Activated CD8-positive, alpha-beta T cell treated with anti-CD3 and anti-CD28 coated beads for 36 hours (primary cell): Measurements from ENCODE around the gene LYPD6. TPM values are rescaled to one million over a fixed set of nuclear protein-coding genes. Genes with fewer than 3 reads are reported as not detected.

ENCODE experiments used
- ATAC-seq: fragments of 200-7000 bp; cut with Tn5 transposase; one replicate; pipeline ENCODE4 v1.10.0; 2021; ENCODE audit warnings: mild to moderate bottlenecking, moderate library complexity
- CTCF ChIA-PET: fragments of 350-600 bp; sonication (Branson Sonifier 250); formaldehyde crosslinking; loops from one replicate; lab custom pipeline; 2021; ENCODE audit warnings: antibody characterized with exemption; lab: Charles Lee
- POLR2A ChIA-PET: fragments of 350-600 bp; sonication (Branson Sonifier 250); formaldehyde crosslinking; loops from one replicate; lab custom pipeline; 2021; ENCODE audit warnings: antibody characterized with exemption; lab: Charles Lee
- DNase-seq: peaks from one replicate; pipeline ENCODE4 v3.0.0-alpha.2; 2020
- H3K27ac Mint-ChIP-seq: one replicate; pipeline ENCODE4 v1.8.0; 2021; ENCODE audit warnings: mild to moderate bottlenecking, mixed read lengths
- H3K27me3 Mint-ChIP-seq: one replicate; pipeline ENCODE4 v1.8.0; 2021; ENCODE audit warnings: mixed read lengths
- H3K36me3 Mint-ChIP-seq: one replicate; pipeline ENCODE4 v1.8.0; 2021; ENCODE audit warnings: low read depth, mixed read lengths
- H3K4me1 Mint-ChIP-seq: one replicate; pipeline ENCODE4 v1.8.0; 2021; ENCODE audit warnings: low read depth, mixed read lengths
- H3K4me3 Mint-ChIP-seq: one replicate; pipeline ENCODE4 v1.8.0; 2021; ENCODE audit warnings: mild to moderate bottlenecking, moderate library complexity, mixed read lengths
- H3K9me3 Mint-ChIP-seq: one replicate; pipeline ENCODE4 v1.8.0; 2021; ENCODE audit warnings: mixed read lengths
- CTCF ChIP-seq: fragments of 200-600 bp; IDR thresholded peaks from one replicate; pipeline ENCODE4 v1.8.0; 2022; ENCODE audit warnings: antibody characterized with exemption, mild to moderate bottlenecking
- intact Hi-C: fragments of 100-400 bp; cut with micrococcal nuclease; formaldehyde crosslinking; loops from one replicate; pipeline ENCODE4 v1.10.0; 2022
- total RNA-seq, 2 experiments: library from RNA; stranded (reverse); gene quantifications; one replicate each; pipeline ENCODE4 v1.2.3, GENCODE V29; 2021

LYPD6 gene
- total RNA-seq, 2 experiments from 2014 or later: not detected

GRCh38 chr2:149451417-149452165 is 121.2 kb downstream of the LYPD6 start:
- Mint-ChIP-seq H3K4me3 (no peak overlapping the region), H3K36me3 (no peaks in the 10 kb centered on the region), H3K4me1 (no peaks in the 10 kb centered on the region), H3K9me3 (no peaks in the 10 kb centered on the region), H3K27me3 (no peaks in the 10 kb centered on the region), H3K27ac (no peak overlapping the region)
- ChIA-PET CTCF (no interaction called here), POLR2A (no interaction called here)
- TF ChIP-seq CTCF: no peak
- intact Hi-C loops: no loop called here
- DNase-seq (no peak), ATAC-seq (no peak)

- DNase-seq (no peak), ATAC-seq (no peak)
- POLR2A ChIA-PET: no interaction called here
- H3K36me3 Mint-ChIP-seq: peaks cover 2% of the 10 kb centered on the region
- no peak for TF ChIP-seq CTCF
- H3K9me3 Mint-ChIP-seq: peaks cover 21% of the 10 kb centered on the region
- intact Hi-C loops: no loop called here
- H3K4me3 Mint-ChIP-seq: no peak overlapping the region
- CTCF ChIA-PET: interaction anchor here (1.3 kb wide), 1 partner anchor 15 kb away, joined by 3 read pairs; no protein-coding TSS in a partner anchor
- H3K4me1 Mint-ChIP-seq: no peaks in the 10 kb centered on the region
- H3K27me3 Mint-ChIP-seq: no peaks in the 10 kb centered on the region
- H3K27ac Mint-ChIP-seq: no peak overlapping the region
These were observed 125.9 kb downstream of the LYPD6 start for GRCh38 chr2:149456285-149456684.

DNA sequence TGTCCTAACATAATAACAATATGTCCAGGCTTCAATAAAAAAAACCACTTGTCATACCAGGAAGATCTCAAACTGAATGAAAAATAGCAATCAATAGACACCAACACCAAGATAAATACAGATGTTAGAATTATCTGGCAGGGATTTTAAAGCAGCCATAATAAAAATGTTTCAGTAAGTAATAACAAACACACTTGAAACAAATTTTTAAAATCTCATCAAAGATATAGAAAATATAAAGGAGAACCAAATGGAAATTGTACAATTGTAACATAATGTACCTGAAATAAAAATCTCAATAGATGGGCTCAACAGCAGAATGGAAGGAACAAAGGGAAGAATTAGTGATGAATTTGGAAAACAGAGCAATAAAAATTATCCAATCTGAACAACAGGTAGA is 128.1 kb downstream of the LYPD6 start:
- H3K27me3 Mint-ChIP-seq: no peaks in the 10 kb centered on the region
- peaks cover 22% of the 10 kb centered on the region for H3K9me3 Mint-ChIP-seq
- no peak overlapping the region for H3K4me3 Mint-ChIP-seq
- no peaks in the 10 kb centered on the region for H3K4me1 Mint-ChIP-seq
- no peak for ATAC-seq
- no peak overlapping the region for H3K27ac Mint-ChIP-seq
- H3K36me3 Mint-ChIP-seq: peaks cover 2% of the 10 kb centered on the region
- intact Hi-C loops: no loop called here
- no peak for TF ChIP-seq CTCF
- ChIA-PET CTCF (no interaction called here), POLR2A (no interaction called here)
- no peak for DNase-seq

- no peaks in the 10 kb centered on the region for H3K4me1 Mint-ChIP-seq
- ATAC-seq: no peak
- H3K27ac Mint-ChIP-seq: no peak overlapping the region
- H3K27me3 Mint-ChIP-seq: no peaks in the 10 kb centered on the region
- intact Hi-C loops: no loop called here
- no peak for TF ChIP-seq CTCF
- CTCF ChIA-PET: no interaction called here
- no peak for DNase-seq
- H3K9me3 Mint-ChIP-seq: peaks cover 16% of the 10 kb centered on the region
- H3K36me3 Mint-ChIP-seq: peaks cover 2% of the 10 kb centered on the region
- POLR2A ChIA-PET: no interaction called here
- no peak overlapping the region for H3K4me3 Mint-ChIP-seq
These were observed 133.1 kb downstream of the LYPD6 start for GRCh38 chr2:149463328-149464002.

DNA sequence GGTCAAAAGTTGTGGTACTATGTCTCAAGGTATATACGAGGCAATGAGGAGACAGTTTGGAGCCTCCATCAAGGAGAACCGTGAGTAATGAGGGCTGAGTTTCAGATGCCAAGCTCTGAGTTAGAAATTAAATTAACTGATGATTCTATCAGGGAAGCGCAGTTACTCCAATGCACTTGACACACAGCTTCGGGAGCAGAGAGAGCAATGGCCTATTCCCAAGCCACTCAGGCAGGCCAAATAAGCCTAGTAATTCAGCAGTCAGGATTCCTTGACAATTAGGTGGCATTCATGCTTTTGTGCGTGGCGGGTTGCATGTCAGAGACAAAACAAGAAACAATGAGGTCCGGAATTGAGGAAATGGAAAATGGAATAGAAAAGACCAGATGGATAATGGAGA is 134.0 kb downstream of the LYPD6 start:
- H3K36me3 Mint-ChIP-seq: no peaks in the 10 kb centered on the region
- ChIA-PET POLR2A (no interaction called here), CTCF (no interaction called here)
- no peaks in the 10 kb centered on the region for H3K27me3 Mint-ChIP-seq
- H3K4me1 Mint-ChIP-seq: no peaks in the 10 kb centered on the region
- no peak for TF ChIP-seq CTCF
- peaks cover 9% of the 10 kb centered on the region for H3K9me3 Mint-ChIP-seq
- no peak for DNase-seq
- no peak overlapping the region for H3K27ac Mint-ChIP-seq
- ATAC-seq: no peak
- no peak overlapping the region for H3K4me3 Mint-ChIP-seq
- intact Hi-C loops: no loop called here
